ENCODE results near the gene KIF1A. TPM values are rescaled to one million over a fixed set of nuclear protein-coding genes. Genes with fewer than 3 reads are reported as not detected.

The KIF1A gene
- total and polyA plus RNA-seq, 2 of the 8 experiments (the other 6 are each of a cell fraction or from before 2014, with no cell fraction given), result 61.3 to 281 TPM

- TF ChIP-seq CTCF (IDR thresholded peaks at IDR 0.05; ENCODE audit: control extremely low read depth in 1 of 3, insufficient read depth in 1 of 3, low read depth in 1 of 3, low read length in 3 of 3) (no peak), TEAD4 (IDR thresholded peaks at IDR 0.05; ENCODE audit: low read depth, low read length) (no peak), EGR1 (IDR thresholded peaks at IDR 0.05; ENCODE audit: borderline replicate concordance, low read depth, low read length) (no peak), E2F6 (IDR thresholded peaks at IDR 0.05) (no peak), SIX5 (IDR thresholded peaks at IDR 0.05; ENCODE audit: low read depth, low read length) (no peak), BRCA1 (IDR thresholded peaks at IDR 0.05; ENCODE audit: low read depth, low read length) (no peak), CHD7 (IDR thresholded peaks at IDR 0.05; ENCODE audit: insufficient replicate concordance, low read length) (no peak), CHD2 (IDR thresholded peaks at IDR 0.05; ENCODE audit: low read length) (no peak)
Measured at GRCh38 chr2:240757086-240757614, 62.9 kb downstream of the KIF1A start (continued).
